SK-N-SH (cell line): ENCODE measurements around the gene NUDT14. TPM values are rescaled to one million over a fixed set of nuclear protein-coding genes. Genes with fewer than 3 reads are reported as not detected.

Source experiments
- CTCF ChIA-PET: fragments of 300-600, 350-600 bp; formaldehyde crosslinking; extraction: SDS; loops from one replicate; lab custom pipeline; 2021; lab: Yijun Ruan, JAX
- POLR2A ChIA-PET: fragments of 350-600 bp; sonication (Branson Sonifier 250); formaldehyde crosslinking; extraction: SDS; loops from one replicate; lab custom pipeline; 2020; ENCODE audit warnings: antibody characterized with exemption, inconsistent platforms; lab: Yijun Ruan, JAX
- DNase-seq: peaks from one replicate; pipeline ENCODE4 v3.0.0; 2012
- H2AFZ ChIP-seq: fragments of 200-600 bp; sonication (generic); 2 replicates; pipeline ENCODE4 v1.8.1; 2016; ENCODE audit warnings: antibody characterized with exemption, mild to moderate bottlenecking, low read depth
- H3F3A ChIP-seq: fragments of 200-600 bp; sonication (generic); replicated peaks from 2 replicates; pipeline ENCODE3; 2016; ENCODE audit warnings: antibody characterized with exemption, mild to moderate bottlenecking; ENCODE audit not compliant: insufficient read depth
- H3K27ac ChIP-seq, 2 experiments: fragments of 200-500 bp in 1 of 2; fragments of 200-600 bp in 1 of 2; sonication (Bioruptor generic) in 1 of 2; sonication (generic), shearing (Covaris generic) in 1 of 2; 2 replicates each; pipeline versions ENCODE4 v1.5.1 to v1.6.1; 2014 to 2016; ENCODE audit warnings: low read depth in 2 of 2, inconsistent platforms in 1 of 2, low read length in 1 of 2, mild to moderate bottlenecking in 1 of 2, mixed read lengths in 1 of 2
- H3K27me3 ChIP-seq: fragments of 200-600 bp; sonication (generic), shearing (Covaris generic); 2 replicates; pipeline ENCODE4 v1.6.1; 2016; ENCODE audit warnings: mixed run types; ENCODE audit not compliant: insufficient read depth
- H3K36me3 ChIP-seq, 2 experiments: fragments of 200-500 bp in 1 of 2; fragments of 200-600 bp in 1 of 2; sonication (Bioruptor generic) in 1 of 2; sonication (generic) in 1 of 2; replicated peaks in 1 of 2; 2 replicates each; pipeline versions ENCODE3 to v1.5.1; 2014 to 2016; ENCODE audit warnings: low read length in 1 of 2, mild to moderate bottlenecking in 1 of 2; ENCODE audit not compliant: insufficient read depth in 2 of 2, control insufficient read depth in 1 of 2
- H3K4me1 ChIP-seq, 2 experiments: fragments of 200-500 bp in 1 of 2; fragments of 200-600 bp in 1 of 2; sonication (Bioruptor generic) in 1 of 2; sonication (generic), shearing (Covaris generic) in 1 of 2; 2 replicates each; pipeline versions ENCODE4 v1.5.1 to v1.6.1; 2014 to 2016; ENCODE audit warnings: low read depth in 1 of 2, low read length in 1 of 2, mixed run types in 1 of 2; ENCODE audit not compliant: insufficient read depth in 2 of 2, control insufficient read depth in 1 of 2
- H3K4me2 ChIP-seq: fragments of 200-600 bp; sonication (generic), shearing (Covaris generic); 2 replicates; pipeline ENCODE4 v1.6.1; 2017; ENCODE audit warnings: mixed run types
- H3K4me3 ChIP-seq, 2 experiments: fragments of 200-500 bp in 1 of 2; fragments of 200-600 bp in 1 of 2; sonication (Bioruptor generic) in 1 of 2; sonication (generic), shearing (Covaris generic) in 1 of 2; 2 replicates each; pipeline versions ENCODE4 v1.5.1 to v1.8.1; 2014 to 2016; ENCODE audit warnings: low read depth in 2 of 2, inconsistent platforms in 1 of 2, low read length in 1 of 2, mild to moderate bottlenecking in 1 of 2, mixed read lengths in 1 of 2, moderate library complexity in 1 of 2
- H3K79me2 ChIP-seq: fragments of 200-600 bp; sonication (generic); 2 replicates; pipeline ENCODE4 v1.8.1; 2017; ENCODE audit warnings: mild to moderate bottlenecking; ENCODE audit not compliant: insufficient read depth
- H3K9ac ChIP-seq: fragments of 200-600 bp; sonication (generic); 2 replicates; pipeline ENCODE4 v1.6.1; 2017; ENCODE audit warnings: mixed run types
- H3K9me2 ChIP-seq: fragments of 200-600 bp; sonication (generic); 2 replicates; pipeline ENCODE4 v1.6.1; 2017; ENCODE audit warnings: mixed run types
- H3K9me3 ChIP-seq: fragments of 200-600 bp; sonication (generic); 2 replicates; pipeline ENCODE4 v1.6.1; 2017; ENCODE audit warnings: mixed run types, mild to moderate bottlenecking, moderate library complexity
- H4K20me1 ChIP-seq: fragments of 200-600 bp; sonication (generic); 2 replicates; pipeline ENCODE4 v1.6.1; 2017; ENCODE audit warnings: mild to moderate bottlenecking, mixed run types; ENCODE audit not compliant: insufficient read depth
- CTCF ChIP-seq: fragments of 200-600 bp; sonication (generic); IDR thresholded peaks from 2 replicates; pipeline ENCODE4 v1.6.1; 2017; ENCODE audit warnings: antibody characterized with exemption, mild to moderate bottlenecking, moderate library complexity
- ELF1 ChIP-seq: IDR thresholded peaks from 2 replicates; pipeline ENCODE4 v1.4.0; 2012
- FOXJ3 ChIP-seq: sonication (generic); formaldehyde crosslinking; IDR thresholded peaks from 2 replicates; pipeline ENCODE4 v1.5.1; 2020; ENCODE audit warnings: mild to moderate bottlenecking, missing genetic modification reagents
- GATA2 ChIP-seq: sonication (generic); formaldehyde crosslinking; IDR thresholded peaks from 2 replicates; pipeline ENCODE4 v1.5.0; 2020; ENCODE audit warnings: mild to moderate bottlenecking, missing genetic modification reagents
- JUND ChIP-seq: IDR thresholded peaks from 2 replicates; pipeline ENCODE4 v1.4.0; 2012
- MAX ChIP-seq: IDR thresholded peaks from 2 replicates; pipeline ENCODE4 v1.4.0; 2012; ENCODE audit warnings: low read depth
- NFIC ChIP-seq: IDR thresholded peaks from 2 replicates; pipeline ENCODE4 v1.4.0; 2012; ENCODE audit warnings: borderline replicate concordance
- NRF1 ChIP-seq: IDR thresholded peaks from 2 replicates; pipeline ENCODE4 v1.6.1; 2012; ENCODE audit warnings: low read depth, mild to moderate bottlenecking, low read length
- RCOR1 ChIP-seq: fragments of 150-350 bp; IDR thresholded peaks from 2 replicates; pipeline ENCODE4 v1.6.1; 2017; ENCODE audit warnings: antibody characterized with exemption, low read length
- RXRA ChIP-seq: IDR thresholded peaks from 2 replicates; pipeline ENCODE4 v1.4.0; 2012; ENCODE audit warnings: low read depth, mild to moderate bottlenecking, borderline replicate concordance
- TAF1 ChIP-seq: IDR thresholded peaks from 2 replicates; pipeline ENCODE4 v1.6.1; 2012; ENCODE audit warnings: low read depth, mild to moderate bottlenecking, low read length, moderate library complexity, borderline replicate concordance
- TCF12 ChIP-seq: IDR thresholded peaks from 2 replicates; pipeline ENCODE4 v1.4.0; 2012
- TEAD4 ChIP-seq: IDR thresholded peaks from 2 replicates; pipeline ENCODE4 v1.4.0; 2012; ENCODE audit warnings: mild to moderate bottlenecking, borderline replicate concordance; ENCODE audit not compliant: insufficient read depth
- YY1 ChIP-seq: IDR thresholded peaks from 2 replicates; pipeline ENCODE4 v1.4.0; 2012; ENCODE audit warnings: low read depth, mild to moderate bottlenecking
- WGBS: methylation state at CpG from one replicate; pipeline ENCODE4 v1.1.6; 2017; ENCODE audit warnings: low lambda C conversion rate; 5-methylcytosine and 5-hydroxymethylcytosine counted together
- polyA plus RNA-seq, 3 experiments: library from polyadenylated mRNA; depleted of rRNA; stranded (reverse); fragments of >200 nt; gene quantifications; 2 replicates each; pipeline ENCODE4 v1.2.3, GENCODE V29; 2012
- TF ChIP-seq, protein P1 (sequence below): IDR thresholded peaks from 2 replicates; pipeline ENCODE4 v1.4.0; 2012; ENCODE audit warnings: low read depth, borderline replicate concordance
- TF ChIP-seq, protein P2 (sequence below): IDR thresholded peaks from 2 replicates; pipeline ENCODE4; 2012

The NUDT14 gene
- polyA plus RNA-seq, 1 of the 3 experiments (the other 2 are of a cell fraction), result 18.4 TPM

- CTCF ChIA-PET, result interaction anchor here (1.2 to 1.5 kb wide), 3 partner anchors 30 to 38 kb away, joined by 3 to 6 read pairs (median 4); no protein-coding TSS in a partner anchor
- no peak for DNase-seq
Measured at GRCh38 chr14:105123981-105124765, 56.9 kb downstream of the NUDT14 start.

GRCh38 chr14:105123064-105123665 lies 57.9 kb downstream of the NUDT14 start:
- ChIA-PET POLR2A (no interaction called here), CTCF (interaction anchor here (1.2 to 1.5 kb wide), 2 partner anchors 31 to 37 kb away, joined by 3 to 4 read pairs; no protein-coding TSS in a partner anchor)
- Histone ChIP-seq H3K4me2 (no peak overlapping the region), H3K27me3 (peaks cover 58% of the 10 kb centered on the region), H3K36me3 (no peaks in the 10 kb centered on the region), H3K27ac (no peak overlapping the region), H4K20me1 (no peaks in the 10 kb centered on the region), H3K4me1 (no peaks in the 10 kb centered on the region), H3K9me3 (peaks cover 5% of the 10 kb centered on the region; the same call in 1 of the 2 replicates), H3K79me2 (no peaks in the 10 kb centered on the region), H3F3A (no peaks in the 10 kb centered on the region), H3K4me3 (no peak overlapping the region), H3K9me2 (no peaks in the 10 kb centered on the region), H3K9ac (no peak overlapping the region), H2AFZ (no peak overlapping the region)
- WGBS, result 62% methylated on average over 5 of the region's 5 CpGs
- no peak for DNase-seq
- TF ChIP-seq TEAD4 (no peak), JUND (no peak), MAX (no peak), TCF12 (no peak), RCOR1 (no peak), ELF1 (no peak), FOXJ3 (CRISPR knock-in tag) (no peak), TAF1 (no peak), YY1 (no peak), NFIC (no peak), NRF1 (no peak)

More at GRCh38 chr14:105123981-105124765, 56.9 kb downstream of the NUDT14 start:
- no peaks in the 10 kb centered on the region for H3K36me3 ChIP-seq
- H3K4me1 ChIP-seq, result no peaks in the 10 kb centered on the region
- no peaks in the 10 kb centered on the region for H3F3A ChIP-seq
- POLR2A ChIA-PET, result no interaction called here
- TF ChIP-seq, protein P1, sequence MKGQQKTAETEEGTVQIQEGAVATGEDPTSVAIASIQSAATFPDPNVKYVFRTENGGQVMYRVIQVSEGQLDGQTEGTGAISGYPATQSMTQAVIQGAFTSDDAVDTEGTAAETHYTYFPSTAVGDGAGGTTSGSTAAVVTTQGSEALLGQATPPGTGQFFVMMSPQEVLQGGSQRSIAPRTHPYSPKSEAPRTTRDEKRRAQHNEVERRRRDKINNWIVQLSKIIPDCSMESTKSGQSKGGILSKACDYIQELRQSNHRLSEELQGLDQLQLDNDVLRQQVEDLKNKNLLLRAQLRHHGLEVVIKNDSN, result no peak
- TF ChIP-seq CTCF (no peak), FOXJ3 (CRISPR knock-in tag) (no peak), JUND (no peak), GATA2 (no peak), RXRA (no peak)
- TF ChIP-seq, protein P2, sequence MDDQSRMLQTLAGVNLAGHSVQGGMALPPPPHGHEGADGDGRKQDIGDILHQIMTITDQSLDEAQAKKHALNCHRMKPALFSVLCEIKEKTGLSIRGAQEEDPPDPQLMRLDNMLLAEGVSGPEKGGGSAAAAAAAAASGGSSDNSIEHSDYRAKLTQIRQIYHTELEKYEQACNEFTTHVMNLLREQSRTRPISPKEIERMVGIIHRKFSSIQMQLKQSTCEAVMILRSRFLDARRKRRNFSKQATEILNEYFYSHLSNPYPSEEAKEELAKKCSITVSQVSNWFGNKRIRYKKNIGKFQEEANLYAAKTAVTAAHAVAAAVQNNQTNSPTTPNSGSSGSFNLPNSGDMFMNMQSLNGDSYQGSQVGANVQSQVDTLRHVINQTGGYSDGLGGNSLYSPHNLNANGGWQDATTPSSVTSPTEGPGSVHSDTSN, result no peak
- no peaks in the 10 kb centered on the region for H4K20me1 ChIP-seq
- no peaks in the 10 kb centered on the region for H3K79me2 ChIP-seq
- no peak overlapping the region for H3K9ac ChIP-seq
- H3K27me3 ChIP-seq, result peaks cover 50% of the 10 kb centered on the region
- WGBS, result 61% methylated on average over 15 of the region's 17 CpGs
- H3K27ac ChIP-seq, result no peak overlapping the region
- peaks cover 5% of the 10 kb centered on the region; the same call in 1 of the 2 replicates for H3K9me3 ChIP-seq
- no peak overlapping the region for H2AFZ ChIP-seq
- H3K9me2 ChIP-seq, result no peaks in the 10 kb centered on the region
- H3K4me2 ChIP-seq, result no peak overlapping the region
- no peak overlapping the region for H3K4me3 ChIP-seq
